Ishikawa (cell line): Measurements from ENCODE around the gene CKMT2.

Experiments used
- RAD21 ChIP-seq: IDR thresholded peaks from 2 replicates; pipeline ENCODE4 v1.6.1; 2012; ENCODE audit warnings: low read depth
- TAF1 ChIP-seq: IDR thresholded peaks from 2 replicates; pipeline ENCODE4 v1.6.1; 2012; ENCODE audit warnings: low read depth, mild to moderate bottlenecking
- USF1 ChIP-seq: IDR thresholded peaks from 2 replicates; pipeline ENCODE4 v1.6.1; 2012
- YY1 ChIP-seq: IDR thresholded peaks from 2 replicates; pipeline ENCODE4 v1.6.1; 2012; ENCODE audit warnings: low read depth

- TF ChIP-seq YY1 = no peak
- TF ChIP-seq TAF1 = no peak
- TF ChIP-seq USF1 = no peak
- no peak for TF ChIP-seq RAD21
These were observed 11.3 kb downstream of the CKMT2 start for GRCh38 chr5:81244451-81244850.
